ENCODE results near the gene PPP2CA. TPM values are rescaled to one million over a fixed set of nuclear protein-coding genes. Genes with fewer than 3 reads are reported as not detected.
"Not testable (repeated sequence)": the region's sequence is repeated elsewhere in the genome, so short reads cannot be mapped to it uniquely, and the experiment has no call there.

Gene PPP2CA
- 43.5 and 49.6 TPM in 2 replicates for total RNA-seq

DNA sequence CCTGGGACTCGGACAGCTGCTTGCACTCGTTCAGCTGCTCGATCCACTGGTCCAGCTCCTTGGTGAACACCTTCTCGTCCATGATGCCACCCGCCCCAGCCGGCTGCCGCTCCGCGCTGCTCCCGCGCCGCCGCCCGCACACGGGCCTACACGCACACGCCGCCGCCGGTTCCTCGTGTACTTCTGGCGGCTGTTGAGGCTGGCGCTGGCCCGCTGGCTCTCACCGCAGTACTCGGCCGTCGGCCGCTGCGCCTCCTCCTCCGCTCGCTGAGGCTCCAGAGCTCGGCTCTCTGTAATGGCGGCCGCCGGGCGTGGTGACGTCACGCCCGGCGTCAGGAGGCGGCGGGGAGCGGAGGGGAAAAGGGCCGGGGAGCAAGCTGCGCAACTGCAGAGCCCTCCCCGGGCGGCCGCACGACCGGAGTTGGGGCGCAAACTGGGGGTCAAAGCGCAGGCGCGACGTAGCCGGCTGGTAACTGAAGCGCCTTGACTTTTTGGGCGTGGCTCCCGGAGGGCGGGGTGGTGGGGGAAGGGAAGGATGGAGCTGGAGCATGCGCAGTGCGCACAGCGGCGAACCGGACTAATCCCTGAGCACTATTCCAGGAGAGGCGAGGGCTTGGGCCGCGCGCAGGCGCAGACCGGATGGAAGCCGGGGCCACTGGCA, at the start of gene PPP2CA:
Gene PPP2CA (minus strand): TSS at position 294 of the 661 bp plus-strand sequence. CDS start 212 bp downstream, at position 82.
- peak; percentile 96 to 98 for DNase-seq (ENCODE audit: low read depth in 2 of 2)

DNA sequence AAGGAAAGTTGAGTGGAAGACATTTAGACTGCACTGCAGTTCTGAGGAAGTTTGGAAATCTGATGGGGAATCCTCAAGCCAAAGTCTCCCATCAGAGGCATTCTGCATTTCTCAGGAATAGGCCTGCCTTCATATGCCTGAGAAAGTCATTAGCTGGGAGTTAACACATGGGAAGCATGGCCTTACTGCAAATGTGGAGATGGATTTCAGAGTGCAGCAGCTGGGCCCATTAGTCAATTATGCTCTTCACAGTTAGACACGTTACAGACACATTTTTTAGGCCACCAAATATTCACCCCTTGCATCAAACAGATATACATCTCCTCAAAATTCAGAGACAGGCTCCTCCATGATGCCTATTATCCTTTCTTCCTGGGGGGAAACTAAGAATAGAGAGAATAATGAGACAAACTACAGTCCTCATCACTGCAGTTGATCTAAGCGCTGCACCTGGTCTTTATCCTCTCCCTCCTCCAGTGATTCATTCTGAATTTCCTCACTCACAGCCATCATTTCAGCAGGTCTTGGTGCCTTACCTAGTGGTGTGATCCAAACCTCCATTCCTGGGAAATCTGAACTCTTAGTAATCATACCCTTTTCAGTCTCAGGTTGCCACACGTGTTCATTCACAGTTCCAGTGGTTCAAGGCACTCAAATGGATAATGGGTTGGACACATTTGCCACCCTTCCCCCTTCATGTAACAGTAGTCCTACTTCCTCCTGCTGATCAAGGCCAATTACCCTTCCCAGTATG, 47.9 kb upstream of the PPP2CA start:
- no peak for DNase-seq (ENCODE audit: low read depth in 2 of 2)

GRCh38 chr5:134271059-134271458, 45.2 kb upstream of the PPP2CA start:
- DNase-seq (ENCODE audit: low read depth in 2 of 2) = no peak

- no peak for DNase-seq (ENCODE audit: low read depth in 2 of 2)
Measured at GRCh38 chr5:134268919-134269318, 43.0 kb upstream of the PPP2CA start.

- DNase-seq (ENCODE audit: low read depth in 2 of 2) = no peak
Measured at GRCh38 chr5:134268019-134268601, 42.2 kb upstream of the PPP2CA start.

- DNase-seq (ENCODE audit: low read depth in 2 of 2) = no peak
Measured at GRCh38 chr5:134267366-134268018, 41.6 kb upstream of the PPP2CA start.

DNA sequence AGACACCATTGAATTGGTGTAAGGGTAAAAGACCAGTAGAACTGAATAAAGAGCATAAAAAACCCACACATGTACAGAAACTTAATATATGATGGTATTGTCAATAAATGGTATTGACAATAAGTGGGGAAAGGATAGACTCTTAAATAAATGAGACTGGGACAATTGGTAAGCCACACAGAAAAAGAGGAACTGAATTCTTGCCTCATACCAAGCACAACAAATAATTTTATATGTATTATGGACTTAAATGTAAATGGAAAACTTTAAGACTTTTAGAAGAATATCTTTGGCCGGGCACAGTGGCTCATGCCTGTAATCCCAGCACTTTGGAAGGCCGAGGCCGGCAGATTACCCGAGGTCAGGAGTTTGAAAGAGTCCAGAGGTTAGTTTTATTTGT, 37.9 kb upstream of the PPP2CA start:
- no peak for DNase-seq (ENCODE audit: low read depth in 2 of 2)

- DNase-seq (ENCODE audit: low read depth in 2 of 2) = not testable (repeated sequence)
Measured at GRCh38 chr5:134262629-134263028, 36.8 kb upstream of the PPP2CA start.

DNA sequence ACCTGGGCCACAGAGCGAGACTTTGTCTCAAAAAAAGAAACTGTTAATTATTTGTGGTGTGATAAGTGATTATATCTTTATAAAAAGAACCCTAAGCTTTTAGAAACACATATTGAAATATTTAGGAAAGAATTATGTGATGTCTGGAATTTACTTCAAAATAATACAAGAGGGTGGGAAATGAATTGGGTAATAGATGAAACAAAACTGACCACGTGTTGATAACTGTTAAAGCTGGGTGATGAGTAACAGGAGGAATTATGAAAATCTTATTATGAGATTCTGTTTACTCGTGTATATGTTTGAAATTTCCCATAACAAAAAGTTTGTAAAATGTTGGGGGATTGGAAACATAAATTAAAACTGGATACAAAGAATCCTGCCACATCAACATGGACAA, 33.0 kb upstream of the PPP2CA start:
- DNase-seq (ENCODE audit: low read depth in 2 of 2) = no peak

DNA sequence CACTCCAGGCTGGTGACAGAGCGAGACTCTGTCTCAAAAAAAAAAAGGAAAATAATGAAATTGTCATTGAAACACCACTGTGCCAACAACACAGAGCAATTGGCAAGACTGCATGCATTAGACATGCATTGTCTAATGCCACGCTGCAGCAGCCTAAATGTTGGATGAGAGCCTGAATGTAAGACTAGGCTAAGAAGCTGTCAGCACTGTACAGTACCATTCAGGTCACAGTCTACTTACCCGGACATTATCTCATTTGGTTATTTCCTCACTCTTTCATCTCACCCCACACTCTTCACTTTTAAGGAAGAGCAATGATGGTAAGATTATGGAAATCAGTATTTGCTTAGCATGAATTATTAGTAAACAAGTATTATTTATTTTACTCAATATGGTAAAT, 31.3 kb upstream of the PPP2CA start:
- DNase-seq (ENCODE audit: low read depth in 2 of 2) = no peak

DNA sequence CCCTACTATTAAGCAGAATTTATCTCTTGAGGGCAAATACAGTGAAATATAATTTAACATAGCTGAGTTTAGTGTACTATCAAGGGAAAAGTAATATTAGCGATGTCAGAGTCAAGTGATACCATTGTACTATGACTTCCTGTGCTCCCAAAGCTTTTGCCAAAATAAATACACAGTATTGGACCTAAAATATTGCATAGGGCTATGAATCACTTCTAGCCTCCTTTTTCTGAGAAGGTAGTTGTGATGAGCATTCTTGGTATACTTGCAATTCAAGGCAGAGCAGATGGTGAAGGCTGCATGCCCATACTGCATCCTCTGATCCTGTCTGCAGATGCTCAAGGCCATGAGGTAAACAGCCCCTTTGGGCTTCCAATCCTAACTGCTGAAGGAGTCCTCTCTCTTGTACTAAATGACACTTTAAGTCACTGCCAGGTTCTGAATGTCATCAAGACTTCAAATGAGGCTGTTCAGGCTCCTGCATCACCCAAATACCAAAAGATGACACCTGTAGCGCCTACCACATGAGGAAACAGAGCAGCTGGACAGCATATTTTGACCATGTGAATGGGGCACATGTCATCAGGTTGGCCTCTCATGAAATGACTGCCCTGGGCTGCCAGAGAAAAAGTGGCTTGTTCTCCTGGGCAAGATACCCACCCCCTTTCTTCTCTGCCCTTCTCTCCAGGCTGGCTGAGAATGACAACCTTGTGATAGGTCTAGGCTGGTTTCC, 29.7 kb upstream of the PPP2CA start:
- peak; percentile 56 to 75 for DNase-seq (ENCODE audit: low read depth in 2 of 2)

- DNase-seq (ENCODE audit: low read depth in 2 of 2) = not testable (repeated sequence)
Measured at GRCh38 chr5:134253368-134254153, 27.7 kb upstream of the PPP2CA start.

DNA sequence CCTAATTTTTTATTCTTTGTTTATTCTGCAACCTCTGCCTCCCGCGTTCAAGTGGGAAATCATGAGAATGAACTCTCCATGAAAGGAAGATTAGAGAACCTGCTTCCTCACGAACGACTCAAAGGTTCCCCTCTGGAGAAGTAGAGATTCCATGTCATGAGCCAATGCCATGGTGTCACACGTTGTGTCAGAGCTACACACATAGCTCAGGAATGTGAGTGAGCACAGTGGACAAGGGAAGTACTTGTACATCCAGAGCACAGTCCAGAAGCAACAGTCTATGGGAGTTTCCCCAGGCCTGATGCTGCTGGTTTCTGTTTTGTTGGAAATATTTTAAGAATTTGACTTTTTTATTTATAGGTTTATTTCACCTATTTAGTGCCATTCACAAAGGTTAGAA, 26.8 kb upstream of the PPP2CA start:
- peak; percentile 76 to 83 for DNase-seq (ENCODE audit: low read depth in 2 of 2)

GRCh38 chr5:134250949-134251348, 25.1 kb upstream of the PPP2CA start:
- no peak for DNase-seq (ENCODE audit: low read depth in 2 of 2)

- DNase-seq (ENCODE audit: low read depth in 2 of 2) = no peak
Measured at GRCh38 chr5:134249469-134250379, 23.9 kb upstream of the PPP2CA start.

DNA sequence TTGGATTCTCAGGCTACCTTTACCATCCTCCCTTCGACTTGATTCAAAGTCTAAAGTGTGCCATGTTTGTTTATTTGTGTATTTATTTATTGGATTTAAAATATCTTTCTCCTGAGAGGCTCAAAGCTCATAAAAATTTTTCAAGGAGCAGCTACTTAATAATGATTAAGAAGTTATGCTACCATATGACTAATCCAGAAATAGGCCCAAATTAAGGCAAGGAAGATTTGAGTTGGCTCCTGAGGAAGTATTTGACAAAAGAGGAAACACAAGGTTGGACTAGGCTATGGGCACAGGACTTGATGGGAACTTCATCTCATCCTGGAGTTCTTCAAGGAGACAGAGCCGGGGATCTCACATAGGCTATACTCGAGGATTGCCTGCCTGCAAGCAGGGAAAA, 22.4 kb upstream of the PPP2CA start:
- no peak for DNase-seq (ENCODE audit: low read depth in 2 of 2)

DNA sequence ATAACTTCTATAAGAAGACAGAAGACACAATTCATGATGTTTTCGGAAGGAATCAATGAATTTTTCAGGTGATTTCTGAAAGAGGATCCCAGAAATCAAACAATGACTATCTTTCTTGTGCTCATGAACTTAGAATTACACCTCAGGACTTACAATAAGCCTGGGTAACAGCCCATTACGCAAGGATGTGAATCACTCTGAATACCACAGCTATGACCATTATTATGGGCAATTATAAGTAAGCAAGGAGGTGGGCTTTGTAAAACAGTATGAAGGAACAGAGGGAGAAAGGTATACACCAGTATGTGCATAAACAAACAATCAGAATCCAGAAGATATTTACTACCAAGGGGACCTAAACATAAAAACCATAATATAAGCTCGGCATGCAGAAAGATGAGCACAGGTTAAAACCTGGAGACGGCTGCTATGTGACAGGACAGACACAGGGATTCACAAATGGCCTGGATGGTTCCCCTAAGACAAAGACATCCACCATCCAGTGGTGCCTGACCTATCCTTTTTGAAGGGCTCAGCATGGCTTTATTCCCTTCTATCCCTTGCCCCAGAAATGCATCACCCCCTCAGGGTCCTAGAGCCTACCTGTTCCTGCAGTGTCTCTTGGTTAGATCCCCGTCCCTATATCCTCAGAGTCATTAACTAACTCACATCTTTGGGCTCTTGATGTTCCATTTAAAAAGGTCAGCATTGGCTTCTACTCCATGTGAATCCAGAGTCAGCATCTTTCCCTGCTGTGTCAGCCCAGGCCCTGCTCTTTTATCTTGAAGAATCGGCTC, 21.8 kb upstream of the PPP2CA start:
- peak in 1 of 2 donors; percentile 63 for DNase-seq (ENCODE audit: low read depth in 2 of 2)

DNA sequence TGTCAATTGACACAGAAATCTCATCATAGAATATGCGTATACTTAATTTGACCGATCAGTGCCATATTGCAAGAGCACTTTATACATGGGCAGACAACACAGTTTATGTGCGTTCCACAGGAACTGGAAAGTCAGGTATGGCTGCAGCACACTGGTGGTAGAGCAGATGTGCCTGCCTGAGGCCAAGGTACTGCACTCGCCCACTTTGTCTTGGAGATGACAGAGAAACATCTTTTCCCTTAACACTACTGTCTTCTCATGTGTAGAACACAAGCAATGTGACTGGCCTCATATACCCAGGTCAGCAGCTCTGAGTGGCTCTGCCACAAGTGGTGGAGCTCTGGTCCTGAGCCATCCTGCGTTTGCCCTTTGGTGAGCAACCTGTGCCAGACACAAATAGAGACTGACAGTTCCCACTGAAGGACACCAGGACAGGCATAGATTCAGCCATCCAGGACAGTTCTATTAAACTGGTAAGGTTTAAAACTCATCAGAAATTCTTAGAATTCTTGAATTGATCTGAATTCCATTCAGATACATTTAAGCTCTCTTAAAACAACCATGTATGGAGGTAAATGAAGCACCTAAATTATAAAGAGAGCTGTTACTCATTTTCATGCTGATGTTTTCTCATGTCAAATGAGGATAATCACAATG, 21.0 kb upstream of the PPP2CA start:
- DNase-seq (ENCODE audit: low read depth in 2 of 2) = no peak
